ENCODE measurements around the gene SPINT1.
A peak's percentile ranks its signal among the peaks of the same experiment; 100 is the strongest.

The SPINT1 gene

DNA sequence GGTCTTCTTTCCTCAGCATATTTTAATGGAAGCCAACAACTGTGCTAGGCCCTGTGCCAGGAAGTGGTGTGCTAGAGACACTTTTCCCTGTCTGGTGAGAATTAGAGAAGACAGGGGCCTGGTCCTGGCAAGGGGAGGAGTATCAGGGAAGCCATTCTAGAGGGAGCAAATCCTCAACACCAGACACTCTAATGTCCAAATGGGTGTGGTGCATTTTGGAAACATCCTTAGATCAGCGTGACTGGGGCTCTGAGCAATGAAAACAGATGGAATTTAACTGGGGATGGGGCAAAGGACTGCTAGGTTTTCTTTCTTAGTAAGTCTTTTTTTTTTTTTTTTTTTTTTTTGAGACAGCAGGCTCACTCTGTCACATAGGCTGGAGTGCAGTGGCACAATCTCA is 42.7 kb downstream of the SPINT1 start:
- no peak overlapping the region for H3K4me3 ChIP-seq (ENCODE audit: low read depth, low read length)
- no peak for DNase-seq (ENCODE audit: low read depth)

- H3K4me3 ChIP-seq (ENCODE audit: low read depth, low read length) = no peak overlapping the region
- no peak for DNase-seq (ENCODE audit: low read depth)
These were observed 45.3 kb downstream of the SPINT1 start for GRCh38 chr15:40889112-40889511.

- H3K4me3 ChIP-seq (ENCODE audit: low read depth, low read length) = no peak overlapping the region
- DNase-seq (ENCODE audit: low read depth) = no peak
These were observed 47.3 kb downstream of the SPINT1 start for GRCh38 chr15:40891138-40891537.

DNA sequence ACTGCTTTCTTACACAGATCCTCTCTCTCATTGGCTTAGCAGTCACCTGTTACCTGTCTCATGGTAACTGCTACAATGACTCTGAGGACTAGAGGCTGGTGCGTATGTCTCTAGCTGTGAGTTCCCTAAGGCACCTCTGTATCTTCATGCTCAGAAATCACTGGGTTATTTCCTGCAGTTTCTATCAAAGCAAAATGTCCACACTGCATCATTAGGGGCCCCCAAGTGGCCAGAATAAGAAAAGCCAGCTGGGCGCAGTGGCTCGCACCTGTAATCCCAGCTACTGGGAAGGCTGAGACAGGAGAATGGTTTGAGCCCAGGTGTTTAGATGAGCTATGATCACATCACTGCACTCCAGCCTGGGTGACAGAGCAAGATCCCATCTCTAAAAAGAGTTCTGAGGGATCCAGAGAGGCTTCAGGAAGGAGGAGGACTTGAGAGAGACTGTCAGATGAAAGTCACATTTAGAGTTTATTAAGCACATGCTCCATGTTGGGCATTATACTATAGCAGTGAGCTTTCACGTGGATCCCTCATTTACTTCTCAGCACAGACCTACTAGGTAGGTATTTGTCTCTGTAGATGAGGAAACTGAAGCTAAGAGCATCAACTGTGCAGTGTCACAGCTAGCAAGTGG is 48.1 kb downstream of the SPINT1 start:
- DNase-seq (ENCODE audit: low read depth) = no peak
- no peak overlapping the region for H3K4me3 ChIP-seq (ENCODE audit: low read depth, low read length)

DNA sequence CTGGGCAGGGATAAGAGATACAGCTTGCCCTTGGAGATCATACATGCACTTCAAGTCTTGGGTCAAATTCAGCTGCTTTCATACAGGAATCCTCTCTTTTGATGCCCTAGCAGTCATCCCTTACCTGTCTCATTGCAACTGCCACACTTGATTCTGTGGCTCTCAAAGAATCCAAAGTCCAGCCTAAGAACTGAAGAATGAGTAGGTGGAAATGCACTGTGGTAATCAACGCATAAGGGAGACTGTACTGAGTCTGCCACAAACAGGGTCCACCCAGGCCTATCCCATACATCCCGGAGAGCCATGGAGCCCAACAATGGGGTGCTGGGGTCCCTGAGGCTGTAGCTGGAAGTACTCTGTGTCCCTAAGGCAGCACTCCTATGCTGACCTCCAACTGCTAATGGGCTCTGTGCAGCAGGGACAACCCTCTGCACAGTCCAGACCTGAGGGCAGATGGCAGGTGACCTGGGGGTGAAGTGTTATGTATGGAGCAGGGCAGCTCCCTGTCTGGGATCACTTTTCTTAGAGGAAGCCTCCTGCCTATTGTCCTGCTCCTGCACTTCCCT is 48.7 kb downstream of the SPINT1 start:
- no peak overlapping the region for H3K4me3 ChIP-seq (ENCODE audit: low read depth, low read length)
- no peak for DNase-seq (ENCODE audit: low read depth)

- no peak for DNase-seq (ENCODE audit: low read depth)
- H3K4me3 ChIP-seq (ENCODE audit: low read depth, low read length) = no peak overlapping the region
These were observed 49.3 kb downstream of the SPINT1 start for GRCh38 chr15:40893019-40893670.

- peak; percentile 86 for DNase-seq (ENCODE audit: low read depth)
- peak within 1 kb of the TSS; percentile 93 for H3K4me3 ChIP-seq (ENCODE audit: low read depth, low read length)
These were observed 50.2 kb downstream of the SPINT1 start, which contains the start of gene VPS18 for GRCh38 chr15:40893733-40894680. TSS of gene VPS18 (plus strand) at chr15:40894450. CDS start at chr15:40894769, 319 bp downstream.

DNA sequence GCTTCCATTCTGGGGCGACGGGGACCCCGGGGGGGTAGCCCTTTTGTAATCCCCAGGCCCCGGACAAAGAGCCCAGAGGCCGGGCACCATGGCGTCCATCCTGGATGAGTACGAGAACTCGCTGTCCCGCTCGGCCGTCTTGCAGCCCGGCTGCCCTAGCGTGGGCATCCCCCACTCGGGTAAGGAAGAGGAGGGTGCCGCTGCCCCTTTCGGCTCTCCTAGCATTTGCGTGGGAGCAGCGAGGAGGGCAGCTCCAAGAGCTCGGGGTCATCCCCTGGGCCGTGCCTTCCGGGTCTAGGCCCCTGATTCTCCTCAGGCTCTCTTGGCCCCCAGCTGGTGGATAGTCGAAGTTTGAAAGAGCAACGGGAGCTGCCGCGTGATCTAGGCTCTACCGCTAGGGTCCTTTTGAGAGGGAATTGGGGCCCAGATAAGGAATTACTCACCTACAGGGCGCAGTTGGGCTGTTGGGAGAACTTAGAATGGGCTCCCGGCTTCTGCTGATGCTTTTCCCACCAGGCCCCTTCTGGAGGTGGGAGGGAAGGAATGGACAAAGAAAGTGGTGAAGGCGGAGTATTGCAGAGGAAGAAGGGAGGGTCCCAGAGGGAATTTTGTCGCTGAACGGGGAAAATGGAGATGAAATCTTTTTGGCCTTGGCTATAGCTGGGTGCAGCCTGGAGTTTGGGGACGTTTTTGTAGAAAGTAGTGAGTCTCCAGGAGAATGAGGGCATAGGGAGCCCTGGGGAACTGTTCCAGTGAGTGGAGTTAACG is 51.0 kb downstream of the SPINT1 start:
- DNase-seq (ENCODE audit: low read depth) = no peak
- peak overlapping the region; percentile 93 for H3K4me3 ChIP-seq (ENCODE audit: low read depth, low read length)

DNA sequence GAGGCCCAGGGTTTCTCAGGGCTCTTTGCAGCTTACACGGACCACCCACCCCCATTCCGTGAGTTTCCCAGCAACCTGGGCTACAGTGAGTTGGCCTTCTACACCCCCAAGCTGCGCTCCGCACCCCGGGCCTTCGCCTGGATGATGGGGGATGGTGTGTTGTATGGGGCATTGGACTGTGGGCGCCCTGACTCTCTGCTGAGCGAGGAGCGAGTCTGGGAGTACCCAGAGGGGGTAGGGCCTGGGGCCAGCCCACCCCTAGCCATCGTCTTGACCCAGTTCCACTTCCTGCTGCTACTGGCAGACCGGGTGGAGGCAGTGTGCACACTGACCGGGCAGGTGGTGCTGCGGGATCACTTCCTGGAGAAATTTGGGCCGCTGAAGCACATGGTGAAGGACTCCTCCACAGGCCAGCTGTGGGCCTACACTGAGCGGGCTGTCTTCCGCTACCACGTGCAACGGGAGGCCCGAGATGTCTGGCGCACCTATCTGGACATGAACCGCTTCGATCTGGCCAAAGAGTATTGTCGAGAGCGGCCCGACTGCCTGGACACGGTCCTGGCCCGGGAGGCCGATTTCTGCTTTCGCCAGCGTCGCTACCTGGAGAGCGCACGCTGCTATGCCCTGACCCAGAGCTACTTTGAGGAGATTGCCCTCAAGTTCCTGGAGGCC is 55.8 kb downstream of the SPINT1 start:
- no peak for DNase-seq (ENCODE audit: low read depth)
- H3K4me3 ChIP-seq (ENCODE audit: low read depth, low read length) = no peak overlapping the region

DNA sequence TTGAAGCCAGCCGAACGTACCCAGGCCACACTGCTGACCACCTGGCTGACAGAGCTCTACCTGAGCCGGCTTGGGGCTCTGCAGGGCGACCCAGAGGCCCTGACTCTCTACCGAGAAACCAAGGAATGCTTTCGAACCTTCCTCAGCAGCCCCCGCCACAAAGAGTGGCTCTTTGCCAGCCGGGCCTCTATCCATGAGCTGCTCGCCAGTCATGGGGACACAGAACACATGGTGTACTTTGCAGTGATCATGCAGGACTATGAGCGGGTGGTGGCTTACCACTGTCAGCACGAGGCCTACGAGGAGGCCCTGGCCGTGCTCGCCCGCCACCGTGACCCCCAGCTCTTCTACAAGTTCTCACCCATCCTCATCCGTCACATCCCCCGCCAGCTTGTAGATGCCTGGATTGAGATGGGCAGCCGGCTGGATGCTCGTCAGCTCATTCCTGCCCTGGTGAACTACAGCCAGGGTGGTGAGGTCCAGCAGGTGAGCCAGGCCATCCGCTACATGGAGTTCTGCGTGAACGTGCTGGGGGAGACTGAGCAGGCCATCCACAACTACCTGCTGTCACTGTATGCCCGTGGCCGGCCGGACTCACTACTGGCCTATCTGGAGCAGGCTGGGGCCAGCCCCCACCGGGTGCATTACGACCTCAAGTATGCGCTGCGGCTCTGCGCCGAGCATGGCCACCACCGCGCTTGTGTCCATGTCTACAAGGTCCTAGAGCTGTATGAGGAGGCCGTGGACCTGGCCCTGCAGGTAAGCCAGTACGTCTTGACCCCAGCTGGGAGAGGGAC is 56.6 kb downstream of the SPINT1 start:
- no peak overlapping the region for H3K4me3 ChIP-seq (ENCODE audit: low read depth, low read length)
- DNase-seq (ENCODE audit: low read depth) = no peak

- DNase-seq (ENCODE audit: low read depth) = no peak
- H3K4me3 ChIP-seq (ENCODE audit: low read depth, low read length) = no peak overlapping the region
These were observed 57.2 kb downstream of the SPINT1 start for GRCh38 chr15:40901053-40901443.

DNA sequence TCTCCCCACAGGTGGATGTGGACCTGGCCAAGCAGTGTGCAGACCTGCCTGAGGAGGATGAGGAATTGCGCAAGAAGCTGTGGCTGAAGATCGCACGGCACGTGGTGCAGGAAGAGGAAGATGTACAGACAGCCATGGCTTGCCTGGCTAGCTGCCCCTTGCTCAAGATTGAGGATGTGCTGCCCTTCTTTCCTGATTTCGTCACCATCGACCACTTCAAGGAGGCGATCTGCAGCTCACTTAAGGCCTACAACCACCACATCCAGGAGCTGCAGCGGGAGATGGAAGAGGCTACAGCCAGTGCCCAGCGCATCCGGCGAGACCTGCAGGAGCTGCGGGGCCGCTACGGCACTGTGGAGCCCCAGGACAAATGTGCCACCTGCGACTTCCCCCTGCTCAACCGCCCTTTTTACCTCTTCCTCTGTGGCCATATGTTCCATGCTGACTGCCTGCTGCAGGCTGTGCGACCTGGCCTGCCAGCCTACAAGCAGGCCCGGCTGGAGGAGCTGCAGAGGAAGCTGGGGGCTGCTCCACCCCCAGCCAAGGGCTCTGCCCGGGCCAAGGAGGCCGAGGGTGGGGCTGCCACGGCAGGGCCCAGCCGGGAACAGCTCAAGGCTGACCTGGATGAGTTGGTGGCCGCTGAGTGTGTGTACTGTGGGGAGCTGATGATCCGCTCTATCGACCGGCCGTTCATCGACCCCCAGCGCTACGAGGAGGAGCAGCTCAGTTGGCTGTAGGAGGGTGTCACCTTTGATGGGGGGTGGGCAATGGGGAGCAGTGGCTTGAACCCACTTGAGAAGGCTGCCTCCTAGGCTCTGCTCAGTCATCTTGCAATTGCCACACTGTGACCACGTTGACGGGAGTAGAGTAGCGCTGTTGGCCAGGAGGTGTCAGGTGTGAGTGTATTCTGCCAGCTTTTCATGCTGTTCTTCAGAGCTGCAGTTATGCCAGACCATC is 59.0 kb downstream of the SPINT1 start:
- no peak for DNase-seq (ENCODE audit: low read depth)
- no peak overlapping the region for H3K4me3 ChIP-seq (ENCODE audit: low read depth, low read length)

DNA sequence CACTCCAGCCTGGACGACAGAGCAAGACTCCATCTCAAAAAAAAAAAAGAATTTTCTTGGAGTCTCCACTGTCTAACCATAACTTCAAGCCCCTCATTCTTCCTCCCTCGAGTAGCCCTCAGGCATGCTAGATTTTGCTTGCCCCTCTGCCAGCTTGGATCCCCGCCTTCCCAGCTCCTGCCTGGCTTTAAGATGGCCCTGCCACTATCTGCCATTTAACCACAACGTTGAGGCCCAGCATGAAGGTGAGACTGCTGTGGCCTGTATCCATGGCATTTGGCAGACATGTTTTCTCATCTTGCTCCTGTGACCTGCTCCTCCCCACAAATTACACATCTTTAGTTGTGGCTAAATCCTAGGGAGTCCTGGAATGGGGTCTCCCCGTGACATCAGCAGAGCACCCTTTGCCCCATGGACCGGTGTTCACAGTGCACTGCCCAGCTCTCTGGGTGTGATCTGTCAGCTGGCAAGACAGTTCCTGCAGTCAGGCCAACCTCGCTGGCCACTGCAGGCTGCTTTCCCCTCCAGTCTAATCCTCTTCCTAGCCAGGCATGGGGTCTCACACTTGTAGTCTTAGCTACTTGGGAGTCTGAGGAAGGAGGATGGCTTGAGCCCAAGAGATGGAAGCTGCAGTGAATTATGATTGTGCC is 60.8 kb downstream of the SPINT1 start:
- no peak for DNase-seq (ENCODE audit: low read depth)
- no peak overlapping the region for H3K4me3 ChIP-seq (ENCODE audit: low read depth, low read length)

DNA sequence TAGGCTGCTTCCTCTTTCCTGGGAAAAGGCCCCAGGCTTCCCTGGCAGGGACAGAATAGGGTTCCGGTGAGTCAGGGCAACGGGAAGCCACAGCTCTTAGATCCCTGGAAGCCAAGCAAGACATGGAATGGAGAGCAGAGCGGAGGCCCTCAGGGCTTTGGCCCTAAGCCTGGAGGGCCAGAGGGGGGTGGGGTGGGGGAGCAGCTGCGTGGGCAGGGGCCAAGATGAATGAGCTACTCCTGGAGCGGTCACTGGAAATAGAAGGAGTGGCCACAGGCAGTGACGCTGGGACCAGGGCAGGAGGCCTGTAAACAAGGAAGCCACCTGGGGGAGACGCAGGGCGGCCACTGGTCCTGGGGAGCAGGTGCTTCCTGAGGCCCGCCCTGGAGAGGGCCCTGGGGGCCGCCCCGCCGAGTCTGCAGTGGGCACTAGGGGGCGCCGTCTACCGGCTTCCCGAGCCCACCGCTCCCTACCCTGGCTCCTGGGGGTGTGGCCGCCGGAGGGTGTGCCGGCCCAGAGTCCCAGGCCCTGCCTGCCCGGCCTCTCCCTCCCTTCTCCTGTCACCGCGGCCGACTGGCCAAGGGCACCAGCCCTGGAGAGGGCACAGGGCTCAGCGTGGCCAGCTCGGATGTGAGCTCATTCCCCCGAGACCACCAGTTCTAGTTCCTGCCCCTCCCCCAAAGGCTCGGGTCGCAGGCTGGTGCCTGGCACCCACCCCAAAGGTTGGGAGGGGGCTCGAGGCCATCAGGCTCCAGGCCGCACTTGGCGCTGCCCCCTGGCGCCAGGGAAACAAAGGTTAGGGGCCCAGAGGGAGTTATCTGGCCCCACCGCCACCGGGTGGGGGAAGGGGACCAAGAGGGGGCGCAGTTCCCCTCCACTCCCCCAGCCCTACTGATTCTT is 62.5 kb downstream of the SPINT1 start:
- peak; percentile 53 for DNase-seq (ENCODE audit: low read depth)
- H3K4me3 ChIP-seq (ENCODE audit: low read depth, low read length) = peak overlapping the region; percentile 42

- peak overlapping the region; percentile 42 for H3K4me3 ChIP-seq (ENCODE audit: low read depth, low read length)
- no peak for DNase-seq (ENCODE audit: low read depth)
These were observed 63.3 kb downstream of the SPINT1 start for GRCh38 chr15:40906991-40907802.

Measured in skeletal muscle cell (primary cell).